KBM-7 (cell line): ENCODE data around the gene ACTR5.

Source experiments
- DNase-seq: peaks from one replicate; pipeline ENCODE4 v3.0.0-alpha.2; 2015
- in situ Hi-C: fragments of 300-500 bp; cut with MboI; formaldehyde crosslinking; loops from 2 replicates; pipeline ENCODE4 v1.14.3; 2020; ENCODE audit warnings: low sequenced_read_pairs, low pct_unique_long_range_greater_than_20kb, mixed read lengths

ACTR5 gene

DNA sequence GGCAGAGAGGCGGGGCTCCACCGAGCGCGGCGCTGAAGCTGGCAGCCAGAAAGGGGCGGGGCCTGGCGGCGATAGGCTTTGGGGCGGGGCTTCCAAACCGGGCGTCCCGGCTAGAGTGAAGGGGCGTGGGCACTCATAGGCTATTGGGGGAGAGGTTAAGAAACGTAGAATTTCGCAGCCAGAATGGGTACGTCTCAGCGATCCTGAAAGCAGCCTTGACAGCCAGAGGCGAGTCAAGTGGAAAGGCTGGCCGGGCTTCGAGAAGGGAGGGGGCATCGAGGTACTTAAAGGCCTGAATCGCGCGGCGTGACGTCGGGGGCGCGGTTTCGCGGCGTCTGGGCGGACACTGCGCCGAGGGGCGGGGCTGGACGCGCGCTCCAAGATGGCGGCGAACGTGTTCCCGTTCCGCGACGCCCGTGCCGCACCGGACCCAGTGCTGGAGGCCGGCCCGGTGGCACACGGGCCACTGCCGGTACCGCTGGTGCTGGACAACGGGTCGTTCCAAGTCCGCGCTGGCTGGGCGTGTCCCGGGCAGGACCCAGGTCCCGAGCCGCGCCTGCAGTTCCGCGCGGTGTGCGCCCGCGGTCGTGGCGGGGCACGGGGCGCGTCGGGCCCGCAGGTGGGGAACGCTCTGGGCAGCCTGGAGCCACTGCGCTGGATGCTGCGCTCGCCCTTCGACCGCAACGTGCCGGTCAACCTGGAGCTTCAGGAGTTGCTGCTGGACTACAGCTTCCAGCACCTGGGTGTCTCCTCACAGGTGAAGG, at the start of gene ACTR5:
Gene ACTR5 (plus strand): TSS at position 364 of the 764 bp plus-strand sequence. CDS start 19 bp downstream, at position 383.
- peak; percentile 92 for DNase-seq
- in situ Hi-C loops = no loop called here

DNA sequence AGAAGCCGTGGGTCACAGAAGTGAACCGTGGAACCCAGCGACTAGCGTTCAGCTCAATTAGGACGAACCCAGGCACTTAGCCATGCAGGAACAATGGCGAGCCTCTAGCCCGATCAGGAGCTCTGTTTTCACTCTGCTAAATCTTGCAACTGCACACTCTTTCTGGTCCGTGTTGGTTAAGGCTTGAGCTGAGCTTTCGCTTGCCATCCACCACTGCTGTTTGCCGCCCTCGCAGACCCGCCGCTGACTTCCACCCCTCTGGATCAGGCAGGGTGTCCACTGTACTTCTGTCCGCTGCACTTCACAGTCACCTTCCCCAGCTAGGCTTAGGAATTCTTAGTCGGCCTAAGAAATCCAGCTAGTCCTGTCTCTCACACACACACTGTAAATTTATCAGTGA, 49.7 kb upstream of the ACTR5 start:
- no peak for DNase-seq
- in situ Hi-C loops = no loop called here

DNA sequence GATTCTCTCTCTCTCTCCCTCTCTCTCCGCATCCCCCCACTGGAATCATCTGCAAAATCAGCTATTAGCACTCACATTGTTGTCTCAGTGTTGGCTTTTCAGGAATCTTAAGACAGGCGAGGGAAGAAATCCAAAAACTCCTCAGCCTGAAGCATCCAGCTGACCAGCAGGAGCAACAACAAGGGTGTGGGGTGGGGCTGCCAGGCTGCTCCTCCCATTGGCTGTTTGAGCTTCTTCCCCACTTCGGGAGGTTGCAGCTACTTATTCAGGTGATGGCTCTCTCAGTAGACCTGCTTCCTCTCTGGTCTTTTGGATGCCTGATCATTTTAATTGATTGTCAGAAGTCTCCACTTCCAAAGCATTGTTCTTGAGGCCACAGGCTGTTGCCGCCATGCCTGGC, 48.1 kb upstream of the ACTR5 start:
- in situ Hi-C loops = no loop called here
- DNase-seq = no peak

DNA sequence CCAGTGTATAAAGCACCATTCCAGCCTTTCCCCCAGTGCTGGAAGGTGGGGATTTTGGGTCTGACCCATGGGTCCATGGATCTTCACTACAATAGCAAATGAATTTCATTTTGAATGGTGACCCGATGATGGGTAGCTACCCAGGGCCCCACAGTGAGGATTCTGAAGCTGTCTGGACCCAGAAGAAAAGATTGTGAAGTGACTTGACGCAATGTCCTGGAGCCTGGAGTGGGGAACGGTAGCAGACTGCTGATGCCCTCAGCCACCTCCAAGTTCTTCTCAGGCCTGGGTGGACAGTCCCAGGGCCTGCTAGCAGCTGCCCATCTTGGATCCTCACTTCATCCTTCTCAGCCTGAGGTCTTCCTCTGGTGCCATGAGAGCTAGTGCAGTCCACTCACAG, 47.3 kb upstream of the ACTR5 start:
- in situ Hi-C loops = no loop called here
- DNase-seq = no peak

DNA sequence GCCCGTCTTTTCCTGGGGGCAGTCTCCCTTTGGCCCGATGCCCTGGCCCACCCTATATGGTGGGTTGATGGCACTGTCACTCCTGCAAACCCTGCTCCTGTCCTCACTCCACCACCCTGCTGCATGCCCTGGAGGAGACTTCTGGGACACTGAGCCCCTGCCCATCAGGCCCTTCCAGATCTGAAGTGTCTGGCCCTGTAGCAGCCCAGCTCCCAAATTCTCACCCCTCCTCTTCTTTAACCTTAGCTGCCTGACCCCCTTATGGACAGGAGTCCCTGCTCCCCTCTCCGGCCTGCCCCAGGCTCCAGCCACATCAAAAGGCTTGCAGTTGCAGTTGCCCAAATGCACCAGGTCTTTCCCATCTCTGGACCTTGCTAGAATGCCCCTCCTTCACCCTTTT, 44.7 kb upstream of the ACTR5 start:
- in situ Hi-C loops = no loop called here
- no peak for DNase-seq

DNA sequence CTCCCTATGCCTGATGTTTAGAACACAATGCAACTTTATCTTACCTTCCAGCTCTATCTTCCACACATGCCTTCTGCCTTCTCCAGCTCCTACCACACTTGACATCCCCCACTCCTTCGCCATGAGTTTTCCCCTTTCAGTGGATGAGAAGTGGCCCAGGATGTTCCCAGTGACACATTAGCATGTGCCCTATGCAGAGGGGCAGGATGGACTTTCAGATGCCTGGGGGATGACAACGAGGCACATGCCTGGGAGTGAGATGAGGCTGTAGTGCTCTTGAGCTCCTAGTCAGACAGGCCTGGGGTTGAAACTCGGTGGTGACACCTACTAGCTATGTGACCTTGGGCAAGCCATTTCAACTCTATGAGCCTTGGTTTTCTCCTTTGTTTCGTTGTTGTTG, 44.1 kb upstream of the ACTR5 start:
- in situ Hi-C loops = no loop called here
- no peak for DNase-seq

DNA sequence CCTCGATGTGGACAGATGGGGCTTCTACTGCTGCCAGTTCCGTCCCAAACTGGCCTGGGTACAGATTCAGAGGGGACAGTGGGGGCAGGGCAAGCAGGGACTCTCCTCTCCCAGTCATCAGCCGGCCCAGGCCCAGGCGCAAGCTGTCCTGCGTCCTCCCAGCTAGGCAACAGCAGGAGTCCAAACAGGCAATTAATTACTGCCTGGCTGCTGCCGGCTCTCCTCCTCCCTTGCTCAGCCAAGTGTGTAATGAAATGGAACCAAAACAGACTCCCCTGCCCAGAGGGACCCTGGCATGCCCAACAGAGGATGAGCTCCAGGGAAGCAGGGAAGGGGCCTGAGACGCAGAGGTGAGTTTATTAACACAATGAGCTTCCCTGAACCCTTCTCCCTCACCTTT, 41.8 kb upstream of the ACTR5 start:
- in situ Hi-C loops = no loop called here
- no peak for DNase-seq

DNA sequence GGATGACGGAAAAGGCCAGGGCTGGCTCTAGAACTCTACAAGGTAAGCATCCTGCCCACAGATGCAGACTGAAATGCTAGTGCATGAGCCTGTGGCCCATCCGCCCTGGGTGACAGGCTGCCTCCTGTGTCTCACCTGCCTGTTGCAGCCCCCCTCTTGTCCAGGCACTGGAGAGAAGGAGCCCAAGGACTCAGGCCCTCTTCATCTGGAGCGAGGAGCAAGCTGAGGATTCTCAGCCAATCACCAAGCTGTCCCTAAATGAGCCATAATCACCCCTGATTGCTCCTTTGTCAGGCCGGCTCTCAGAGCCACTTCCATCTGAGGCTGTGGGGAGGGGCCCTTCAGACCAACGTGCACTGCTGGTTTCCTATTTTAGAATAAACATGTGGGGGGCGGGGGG, 34.0 kb upstream of the ACTR5 start:
- DNase-seq = no peak
- in situ Hi-C loops = no loop called here

DNA sequence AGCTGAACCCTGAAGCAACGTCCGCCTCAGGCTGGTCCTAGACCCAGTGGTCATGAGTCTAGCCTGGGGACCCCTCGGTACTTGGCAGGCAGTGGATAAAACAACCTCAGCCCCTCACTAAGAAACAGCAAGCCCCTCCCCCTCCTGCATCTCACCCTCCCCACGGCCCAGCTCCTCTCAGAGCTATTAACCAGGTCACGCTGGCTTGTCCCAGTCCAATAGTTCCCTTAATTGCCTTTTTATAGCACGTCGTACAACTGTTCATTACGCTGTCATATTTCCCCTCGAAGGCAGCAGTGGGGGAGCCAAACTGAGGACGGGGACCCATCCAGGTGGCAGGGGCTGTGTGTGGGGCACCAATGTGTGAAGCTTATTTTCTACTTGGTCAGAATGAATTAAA, 32.6 kb upstream of the ACTR5 start:
- DNase-seq = no peak
- in situ Hi-C loops = no loop called here

DNA sequence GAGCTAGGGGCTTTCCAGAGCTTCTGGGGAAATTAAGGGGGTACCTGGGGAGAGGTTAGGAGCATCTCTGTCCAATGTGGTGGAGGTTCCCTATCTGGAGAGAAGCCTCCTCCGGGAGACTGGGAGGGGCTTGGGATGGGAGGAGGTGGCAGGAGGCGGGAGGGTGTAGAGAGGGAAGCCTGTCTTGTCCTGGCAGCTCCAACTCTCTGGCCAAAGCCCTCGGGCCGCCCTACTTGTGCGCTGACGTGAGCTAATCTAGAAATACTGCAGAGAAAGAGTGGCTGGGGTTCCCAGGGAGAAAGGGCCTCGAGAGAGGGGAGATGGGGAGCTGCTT, 25.6 kb upstream of the ACTR5 start:
- no peak for DNase-seq
- in situ Hi-C loops = no loop called here

DNA sequence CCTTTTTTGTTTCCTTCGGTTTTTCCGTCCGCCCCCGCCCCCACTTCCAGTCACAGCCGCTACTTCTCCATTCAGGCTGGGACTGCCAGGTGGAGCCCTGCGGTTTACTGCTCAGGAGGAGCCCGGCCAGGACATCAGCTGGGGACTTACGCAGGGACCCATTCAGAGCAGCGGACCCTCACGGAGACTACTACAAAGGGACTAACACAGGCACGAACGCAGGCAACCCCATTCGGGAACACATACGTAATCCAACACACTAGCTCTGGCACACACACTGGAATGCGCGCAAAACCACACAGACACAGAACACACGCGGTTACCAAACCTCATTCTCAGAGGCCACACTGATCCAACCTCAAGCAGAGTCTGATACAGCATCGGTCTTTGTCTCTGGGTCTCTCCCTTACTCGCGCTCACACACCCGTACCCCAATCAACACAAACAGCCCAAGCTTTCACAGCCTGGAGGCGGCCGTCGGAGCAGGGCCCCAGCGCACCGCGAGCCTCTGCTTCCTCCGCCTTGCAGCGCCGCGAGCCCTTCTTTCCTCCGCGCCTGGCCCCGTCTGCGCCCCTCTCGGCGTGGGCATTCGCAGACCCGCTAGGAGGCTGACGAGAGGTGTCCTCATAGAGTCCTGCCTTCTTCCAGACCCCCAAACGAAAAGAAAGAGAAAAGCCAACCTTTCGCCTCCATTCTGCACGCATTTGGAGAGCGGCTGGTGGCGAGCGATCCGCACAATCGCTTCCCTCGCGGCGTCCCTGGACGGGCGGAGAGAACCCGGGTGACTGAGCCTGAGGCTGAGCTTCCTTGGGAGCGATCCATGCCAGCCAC, 25.0 kb upstream of the ACTR5 start:
- in situ Hi-C loops = no loop called here
- peak; percentile 52 for DNase-seq

DNA sequence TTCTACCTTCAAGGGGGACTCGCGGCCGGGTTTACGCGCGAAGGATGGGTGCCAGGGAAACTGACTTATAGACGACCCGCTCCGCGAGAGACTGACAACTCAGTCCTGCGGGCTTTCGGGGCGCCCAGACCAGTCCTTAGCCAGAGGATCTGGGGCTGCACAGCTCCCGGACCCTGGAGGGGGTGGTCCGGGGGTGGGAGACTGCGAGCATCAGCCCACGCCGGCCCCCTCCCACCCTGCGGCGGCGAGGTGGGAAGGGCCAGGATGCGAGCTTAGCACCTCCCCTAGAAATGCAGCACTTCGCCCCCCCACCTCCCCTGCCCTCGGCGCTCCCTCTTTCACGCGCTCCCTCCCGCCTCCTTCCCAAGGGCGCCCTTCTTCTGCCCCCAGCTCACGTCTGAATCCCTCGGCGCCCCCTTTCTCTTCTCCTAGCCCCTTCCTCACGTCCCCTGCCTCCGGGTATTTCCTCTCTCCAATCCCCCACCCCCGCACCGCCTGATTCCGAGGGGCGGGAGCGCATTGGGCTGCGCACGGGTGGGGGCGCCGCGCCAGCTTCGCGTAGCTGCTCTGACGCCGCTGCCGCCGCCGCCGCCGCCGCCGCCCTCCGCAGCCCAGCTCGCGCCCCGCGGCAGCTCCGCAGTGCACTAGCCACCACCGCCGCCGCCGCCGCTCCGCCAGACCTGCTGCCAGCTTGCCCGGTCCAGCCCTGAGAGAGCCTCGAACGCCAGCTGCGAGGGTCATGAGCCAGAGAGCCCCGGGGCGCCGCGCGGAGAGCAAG, 24.2 kb upstream of the ACTR5 start, which contains the start of gene SLC32A1:
Gene SLC32A1 (plus strand): TSS at position 639 of the 778 bp plus-strand sequence. CDS start 239 bp downstream, outside the sequence.
- in situ Hi-C loops = no loop called here
- DNase-seq = no peak

DNA sequence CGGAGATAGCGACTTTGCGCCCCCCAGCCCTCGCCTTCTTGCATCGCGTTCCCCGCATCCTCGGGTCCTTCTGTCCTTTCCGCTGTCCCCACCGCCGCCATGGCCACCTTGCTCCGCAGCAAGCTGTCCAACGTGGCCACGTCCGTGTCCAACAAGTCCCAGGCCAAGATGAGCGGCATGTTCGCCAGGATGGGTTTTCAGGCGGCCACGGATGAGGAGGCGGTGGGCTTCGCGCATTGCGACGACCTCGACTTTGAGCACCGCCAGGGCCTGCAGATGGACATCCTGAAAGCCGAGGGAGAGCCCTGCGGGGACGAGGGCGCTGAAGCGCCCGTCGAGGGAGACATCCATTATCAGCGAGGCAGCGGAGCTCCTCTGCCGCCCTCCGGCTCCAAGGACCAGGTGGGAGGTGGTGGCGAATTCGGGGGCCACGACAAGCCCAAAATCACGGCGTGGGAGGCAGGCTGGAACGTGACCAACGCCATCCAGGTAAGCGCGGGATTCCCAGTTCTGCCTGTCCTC, 23.6 kb upstream of the ACTR5 start:
- no peak for DNase-seq
- in situ Hi-C loops = no loop called here

DNA sequence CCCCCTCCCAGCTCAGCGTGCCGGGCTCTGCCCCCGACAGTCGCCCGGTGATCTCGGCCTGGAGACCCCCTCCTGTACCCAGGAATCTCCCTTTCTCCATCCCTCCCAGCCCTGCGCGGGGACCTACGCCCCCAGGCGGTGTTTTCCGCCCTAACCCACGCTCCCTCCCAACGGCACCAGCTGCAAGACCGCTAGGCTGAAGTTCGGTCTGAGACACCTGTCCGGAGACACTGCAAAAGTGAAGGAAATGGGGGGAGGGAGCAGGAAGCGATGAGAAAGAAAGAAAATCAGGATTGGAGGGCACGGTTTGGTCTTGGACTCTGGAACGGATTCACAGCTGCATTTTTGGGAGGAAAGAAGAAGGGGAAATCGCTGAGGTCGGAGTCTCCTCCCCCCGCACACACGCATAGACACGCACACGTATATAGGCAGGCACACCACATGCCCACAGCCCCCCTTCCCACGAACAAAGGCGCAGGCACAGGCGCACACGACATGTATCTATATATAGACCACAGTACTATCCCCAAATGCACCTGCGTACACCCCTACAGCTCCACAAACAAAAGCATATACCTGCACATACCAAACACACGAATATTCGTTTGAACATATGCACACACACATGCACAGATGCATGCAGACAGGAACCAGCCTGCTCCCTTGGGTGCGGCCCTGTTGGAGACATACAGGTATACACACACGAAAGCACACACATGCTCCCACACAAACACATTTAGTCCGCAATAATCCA, 22.9 kb upstream of the ACTR5 start:
- peak; percentile 52 for DNase-seq
- in situ Hi-C loops = no loop called here

DNA sequence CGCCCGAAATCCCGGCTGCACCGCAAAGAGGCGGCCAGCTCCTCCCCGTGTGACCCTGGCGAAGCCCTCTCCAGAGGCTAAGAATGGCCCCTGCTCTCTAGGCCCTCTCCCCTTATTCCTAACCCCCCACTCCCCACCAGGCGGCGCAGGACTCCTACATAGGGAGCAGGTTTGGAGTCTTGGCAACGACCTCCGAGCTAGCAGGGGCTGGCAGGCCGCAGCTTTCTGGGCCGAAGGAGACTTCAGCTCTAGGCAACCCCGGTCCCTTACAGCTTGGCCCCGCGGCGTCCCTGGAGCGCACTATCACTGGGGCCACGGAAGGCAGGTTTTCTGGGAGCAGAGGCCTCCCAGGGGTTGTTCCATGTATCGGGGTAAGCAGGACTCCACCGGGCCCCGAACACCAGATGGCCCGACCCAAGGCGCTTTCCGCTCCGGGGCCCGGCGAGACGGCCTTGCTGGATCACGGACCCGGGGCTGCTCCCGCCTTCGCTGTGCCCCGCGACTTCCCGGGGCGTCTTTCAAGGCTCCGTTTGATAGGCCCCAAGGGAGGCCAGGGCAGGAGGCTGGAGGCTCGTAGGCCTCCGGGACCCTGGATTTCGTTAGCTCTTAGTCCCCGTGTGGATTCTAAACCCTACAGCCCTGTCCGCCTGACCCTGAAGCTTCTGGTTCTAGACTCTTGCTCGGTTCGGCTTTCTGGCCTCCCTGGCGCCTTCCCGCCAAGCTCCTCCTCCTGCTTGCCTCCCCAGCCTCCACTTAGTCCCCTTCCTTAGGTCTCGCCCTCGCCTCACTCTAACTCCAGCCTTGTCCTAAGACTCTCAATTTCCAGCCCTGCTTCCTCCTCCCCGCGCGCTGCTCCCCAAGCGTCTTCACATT, 22.1 kb upstream of the ACTR5 start:
- peak; percentile 35 for DNase-seq
- in situ Hi-C loops = no loop called here

DNA sequence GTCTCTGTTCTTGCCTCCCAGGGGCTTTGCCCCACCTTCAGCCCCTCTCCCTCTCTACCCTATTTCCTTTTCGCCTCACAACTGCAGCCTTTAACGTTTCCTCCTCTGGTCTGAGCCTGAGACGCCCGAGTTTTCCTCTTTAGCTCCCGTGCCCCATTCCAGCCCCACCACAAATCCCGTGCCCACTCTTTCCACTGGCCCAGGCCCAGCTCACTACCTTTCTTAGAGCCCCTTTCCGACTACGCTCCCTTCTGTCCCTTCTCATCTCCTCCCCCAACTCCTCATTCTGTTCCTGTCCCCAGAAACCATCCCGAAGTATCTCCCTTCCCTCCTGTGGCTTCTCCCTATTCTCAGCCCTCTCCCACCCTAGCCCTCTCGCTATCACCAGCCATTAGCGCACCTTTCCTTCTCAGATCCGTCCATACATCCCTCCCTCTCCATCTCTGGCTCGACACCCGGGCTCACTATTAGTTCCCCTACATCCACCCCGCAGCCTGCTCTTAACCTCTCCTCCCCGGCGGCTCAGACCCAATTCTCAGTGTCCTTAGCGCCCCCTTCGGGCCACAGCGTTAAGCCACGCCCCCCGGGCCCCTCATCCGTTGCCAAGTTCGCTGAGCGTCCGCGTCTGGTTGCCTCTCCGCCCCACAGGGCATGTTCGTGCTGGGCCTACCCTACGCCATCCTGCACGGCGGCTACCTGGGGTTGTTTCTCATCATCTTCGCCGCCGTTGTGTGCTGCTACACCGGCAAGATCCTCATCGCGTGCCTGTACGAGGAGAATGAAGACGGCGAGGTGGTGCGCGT, 21.3 kb upstream of the ACTR5 start:
- in situ Hi-C loops = no loop called here
- DNase-seq = peak; percentile 66

DNA sequence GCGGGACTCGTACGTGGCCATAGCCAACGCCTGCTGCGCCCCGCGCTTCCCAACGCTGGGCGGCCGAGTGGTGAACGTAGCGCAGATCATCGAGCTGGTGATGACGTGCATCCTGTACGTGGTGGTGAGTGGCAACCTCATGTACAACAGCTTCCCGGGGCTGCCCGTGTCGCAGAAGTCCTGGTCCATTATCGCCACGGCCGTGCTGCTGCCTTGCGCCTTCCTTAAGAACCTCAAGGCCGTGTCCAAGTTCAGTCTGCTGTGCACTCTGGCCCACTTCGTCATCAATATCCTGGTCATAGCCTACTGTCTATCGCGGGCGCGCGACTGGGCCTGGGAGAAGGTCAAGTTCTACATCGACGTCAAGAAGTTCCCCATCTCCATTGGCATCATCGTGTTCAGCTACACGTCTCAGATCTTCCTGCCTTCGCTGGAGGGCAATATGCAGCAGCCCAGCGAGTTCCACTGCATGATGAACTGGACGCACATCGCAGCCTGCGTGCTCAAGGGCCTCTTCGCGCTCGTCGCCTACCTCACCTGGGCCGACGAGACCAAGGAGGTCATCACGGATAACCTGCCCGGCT, 20.6 kb upstream of the ACTR5 start:
- in situ Hi-C loops = no loop called here
- no peak for DNase-seq
